ENCODE results near the gene CARD16.
"Not testable (repeated sequence)": the region's sequence is repeated elsewhere in the genome, so short reads cannot be mapped to it uniquely, and the experiment has no call there.

The CARD16 gene

GRCh38 chr11:105073456-105074165, 28.5 kb upstream of the CARD16 start:
- no peak for TF ChIP-seq CTCF (IDR thresholded peaks at IDR 0.05; ENCODE audit: insufficient read depth, low read depth, low read length, missing control alignments)
- H3K4me3 ChIP-seq (ENCODE audit: low read length), result no peak overlapping the region
- peak; percentile 46 for DNase-seq (ENCODE audit: low read depth)

- not testable (repeated sequence) for DNase-seq (ENCODE audit: low read depth); H3K4me3 ChIP-seq (ENCODE audit: low read length)
These were observed 26.9 kb upstream of the CARD16 start for GRCh38 chr11:105072080-105072479.

GRCh38 chr11:105071089-105071732, 26.1 kb upstream of the CARD16 start:
- DNase-seq (ENCODE audit: low read depth), result peak; percentile 58
- TF ChIP-seq CTCF (IDR thresholded peaks at IDR 0.05; ENCODE audit: insufficient read depth, low read depth, low read length, missing control alignments), result no peak
- peak overlapping the region; percentile 25 for H3K4me3 ChIP-seq (ENCODE audit: low read length)

GRCh38 chr11:105070306-105070705, 25.2 kb upstream of the CARD16 start:
- DNase-seq (ENCODE audit: low read depth), result peak; percentile 33
- no peak for TF ChIP-seq CTCF (IDR thresholded peaks at IDR 0.05; ENCODE audit: insufficient read depth, low read depth, low read length, missing control alignments)
- no peak overlapping the region for H3K4me3 ChIP-seq (ENCODE audit: low read length)

- DNase-seq (ENCODE audit: low read depth); H3K4me3 ChIP-seq (ENCODE audit: low read length): not testable (repeated sequence)
These were observed 24.6 kb upstream of the CARD16 start for GRCh38 chr11:105069749-105070148.

- H3K4me3 ChIP-seq (ENCODE audit: low read length), result not testable (repeated sequence)
These were observed 18.3 kb upstream of the CARD16 start for GRCh38 chr11:105063245-105063941.

GRCh38 chr11:105057432-105057831, 12.3 kb upstream of the CARD16 start:
- TF ChIP-seq CTCF (IDR thresholded peaks at IDR 0.05; ENCODE audit: insufficient read depth, low read depth, low read length, missing control alignments), result no peak
- DNase-seq (ENCODE audit: low read depth), result peak; percentile 7
- no peak overlapping the region for H3K4me3 ChIP-seq (ENCODE audit: low read length)

More at GRCh38 chr11:105063245-105063941, 18.3 kb upstream of the CARD16 start:
- not testable (repeated sequence) for DNase-seq (ENCODE audit: low read depth)

GRCh38 chr11:105056446-105056845, 11.3 kb upstream of the CARD16 start:
- no peak overlapping the region for H3K4me3 ChIP-seq (ENCODE audit: low read length)
- no peak for TF ChIP-seq CTCF (IDR thresholded peaks at IDR 0.05; ENCODE audit: insufficient read depth, low read depth, low read length, missing control alignments)
- no peak for DNase-seq (ENCODE audit: low read depth)

Data from epithelial cell of esophagus (primary cell).